ENCODE measurements around the gene SPATA25. TPM values are rescaled to one million over a fixed set of nuclear protein-coding genes. Genes with fewer than 3 reads are reported as not detected.
"Not testable (repeated sequence)": the region's sequence is repeated elsewhere in the genome, so short reads cannot be mapped to it uniquely, and the experiment has no call there.

Gene SPATA25
- polyA plus RNA-seq, 3 donors, result 1.0 to 2.7 (median 1.1) TPM

GRCh38 chr20:45918779-45919537 is 31.5 kb upstream of the SPATA25 start:
- WGBS, 3 donors, result 82 to 91% (median 87%) methylated on average over 12 of the region's 12 CpGs
- H3K27ac ChIP-seq (ENCODE audit: low read depth, low read length), result peak overlapping the region; percentile 42

- 57 to 80% (median 63%) methylated on average over 5 of the region's 5 CpGs for WGBS, 3 donors
- H3K27ac ChIP-seq (ENCODE audit: low read depth, low read length), result peak overlapping the region; percentile 29
Measured at GRCh38 chr20:45918182-45918737, 30.8 kb upstream of the SPATA25 start.

- WGBS, 3 donors, result 47 to 79% (median 47%) methylated on average over 5 of the region's 5 CpGs
Measured at GRCh38 chr20:45917790-45918141, 30.3 kb upstream of the SPATA25 start.

GRCh38 chr20:45913116-45913515 is 25.7 kb upstream of the SPATA25 start:
- H3K27ac ChIP-seq (ENCODE audit: low read depth, low read length), result no peak overlapping the region

More at GRCh38 chr20:45917790-45918141, 30.3 kb upstream of the SPATA25 start:
- peak overlapping the region; percentile 29 for H3K27ac ChIP-seq (ENCODE audit: low read depth, low read length)

GRCh38 chr20:45912344-45912682 is 24.9 kb upstream of the SPATA25 start:
- WGBS, 3 donors, result 18 to 24% (median 24%) methylated on average over 4 of the region's 4 CpGs
- H3K27ac ChIP-seq (ENCODE audit: low read depth, low read length), result no peak overlapping the region

More at GRCh38 chr20:45913116-45913515, 25.7 kb upstream of the SPATA25 start:
- WGBS, 3 donors, result 61 to 69% (median 62%) methylated on average over 5 of the region's 5 CpGs

GRCh38 chr20:45911486-45912343 is 24.3 kb upstream of the SPATA25 start, which contains the start of gene PLTP:
TSS of gene PLTP (minus strand) at chr20:45912155. CDS start at chr20:45911452, 703 bp downstream.
- no peak within 1 kb of the TSS for H3K27ac ChIP-seq (ENCODE audit: low read depth, low read length)
- whole genome bisulfite sequencing, 3 donors, result 0 to 1% (median 1%) methylated on average over 51 to 58 of the region's 58 CpGs

- no peak overlapping the region for H3K27ac ChIP-seq (ENCODE audit: low read depth, low read length)
- WGBS, 3 donors, result 2 to 5% (median 3%) methylated on average over 43 of the region's 43 CpGs
Measured at GRCh38 chr20:45910670-45911485, 23.5 kb upstream of the SPATA25 start.

GRCh38 chr20:45909817-45910669 is 22.6 kb upstream of the SPATA25 start:
- 73 to 78% (median 75%) methylated on average over 22 of the region's 22 CpGs for WGBS, 3 donors
- H3K27ac ChIP-seq (ENCODE audit: low read depth, low read length), result peak overlapping the region; percentile 15

- WGBS, 3 donors, result 80 to 82% (median 80%) methylated on average over 12 of the region's 12 CpGs
- no peak overlapping the region for H3K27ac ChIP-seq (ENCODE audit: low read depth, low read length)
Measured at GRCh38 chr20:45909336-45909808, 21.9 kb upstream of the SPATA25 start.

- H3K27ac ChIP-seq (ENCODE audit: low read depth, low read length), result no peak overlapping the region
- 92 to 100% (median 99%) methylated on average over 2 of the region's 2 CpGs for WGBS, 3 donors
Measured at GRCh38 chr20:45908084-45908483, 20.7 kb upstream of the SPATA25 start.

- H3K27ac ChIP-seq (ENCODE audit: low read depth, low read length), result no peak overlapping the region
- 94 to 97% (median 94%) methylated on average over 17 of the region's 17 CpGs for WGBS, 3 donors
Measured at GRCh38 chr20:45907219-45907948, 20.0 kb upstream of the SPATA25 start.

- 85 to 90% (median 87%) methylated on average over 8 of the region's 8 CpGs for WGBS, 3 donors
- no peak overlapping the region for H3K27ac ChIP-seq (ENCODE audit: low read depth, low read length)
Measured at GRCh38 chr20:45905505-45906079, 18.2 kb upstream of the SPATA25 start.

- WGBS, 3 donors, result 79 to 83% (median 80%) methylated on average over 16 of the region's 16 CpGs
- no peak overlapping the region for H3K27ac ChIP-seq (ENCODE audit: low read depth, low read length)
Measured at GRCh38 chr20:45904583-45905504, 17.4 kb upstream of the SPATA25 start.

- 92 to 96% (median 92%) methylated on average over 14 of the region's 14 CpGs for WGBS, 3 donors
- no peak overlapping the region for H3K27ac ChIP-seq (ENCODE audit: low read depth, low read length)
Measured at GRCh38 chr20:45902199-45902701, 14.8 kb upstream of the SPATA25 start.

GRCh38 chr20:45901332-45901731 is 13.9 kb upstream of the SPATA25 start:
- 82 to 96% (median 96%) methylated on average over 6 of the region's 6 CpGs for WGBS, 3 donors
- H3K27ac ChIP-seq (ENCODE audit: low read depth, low read length), result not testable (repeated sequence)
